GM21529 (cell line): Measurements from ENCODE around the gene NDRG4.

ENCODE experiments used
- ATAC-seq: cut with Tn5 transposase; IDR thresholded peaks from one replicate; pipeline ENCODE4 v1.9.1; 2021; ENCODE audit not compliant: unreplicated experiment

Gene NDRG4

GRCh38 chr16:58508671-58509251 is 8.8 kb downstream of the NDRG4 start:
- ATAC-seq, result no peak

GRCh38 chr16:58509256-58510096 is 9.5 kb downstream of the NDRG4 start:
- no peak for ATAC-seq

DNA sequence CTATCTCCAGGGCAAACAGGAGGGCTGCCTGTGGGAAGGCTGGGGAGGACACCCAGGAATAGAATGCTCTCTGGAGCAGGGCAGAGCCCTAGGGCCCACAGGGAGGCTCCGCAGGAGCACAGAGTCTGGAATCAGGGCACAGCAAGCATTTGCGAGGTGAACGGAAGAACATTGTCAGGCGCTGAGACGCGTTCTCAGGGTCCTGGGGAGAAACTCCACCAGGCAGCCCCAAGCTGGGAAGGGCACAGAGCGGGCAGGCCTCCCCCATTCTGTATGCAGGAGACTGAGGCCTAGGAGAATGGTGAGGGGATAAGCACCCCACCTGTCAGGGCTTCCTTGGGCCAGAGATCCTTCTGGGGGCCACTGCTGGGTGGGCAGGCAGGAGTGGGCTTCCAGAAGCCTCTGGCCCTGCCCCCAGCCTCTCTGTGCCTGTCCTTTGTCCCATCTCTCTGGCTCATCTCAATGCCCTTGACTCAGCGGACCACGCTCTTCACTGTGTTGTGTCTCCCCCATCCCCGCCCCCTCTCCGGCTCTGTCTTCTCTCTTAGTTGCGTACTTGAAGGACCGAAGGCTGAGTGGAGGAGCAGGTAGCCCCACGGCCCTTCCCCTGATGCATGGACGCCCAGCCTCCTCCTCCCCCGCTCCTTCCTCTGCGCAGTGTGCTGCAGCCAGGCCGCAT is 10.3 kb downstream of the NDRG4 start:
- ATAC-seq, result no peak

DNA sequence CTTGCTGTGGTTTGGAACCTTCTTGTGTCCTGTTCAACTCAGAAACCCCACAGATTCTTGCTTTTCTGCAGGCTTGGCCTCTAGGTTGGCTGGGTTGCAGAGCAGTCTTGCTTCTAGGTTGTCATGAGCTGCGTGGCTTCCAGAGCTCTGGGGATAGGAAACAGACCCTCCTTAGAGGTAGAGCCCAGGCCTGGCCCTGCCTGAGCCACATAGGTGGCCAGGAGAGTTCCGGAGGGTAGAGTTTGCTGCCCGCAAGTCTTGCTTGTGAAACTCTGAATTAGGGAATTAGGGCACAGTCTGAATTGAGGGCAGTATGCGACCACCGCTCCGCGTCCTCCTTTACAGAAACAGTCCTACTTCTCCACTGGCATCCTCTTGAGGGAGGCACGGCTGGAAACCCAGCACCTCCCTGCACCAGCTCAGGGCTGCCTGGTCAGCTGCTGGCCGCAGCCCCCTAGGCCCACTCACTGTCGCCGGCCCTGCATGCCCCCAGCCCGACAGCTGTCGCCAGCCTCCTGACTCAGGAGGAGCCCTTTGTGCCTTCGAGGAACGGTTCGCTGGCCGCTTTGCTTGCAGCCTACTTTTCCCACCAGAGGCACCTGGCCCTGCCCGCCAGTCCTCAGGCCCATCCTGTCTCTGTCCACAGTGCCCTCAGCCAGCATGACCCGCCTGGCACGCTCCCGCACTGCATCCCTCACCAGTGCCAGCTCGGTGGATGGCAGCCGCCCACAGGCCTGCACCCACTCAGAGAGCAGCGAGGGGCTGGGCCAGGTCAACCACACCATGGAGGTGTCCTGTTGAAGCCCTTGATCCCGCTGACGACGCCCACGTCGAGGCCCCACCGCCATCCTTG is 11.1 kb downstream of the NDRG4 start:
- ATAC-seq, result no peak

DNA sequence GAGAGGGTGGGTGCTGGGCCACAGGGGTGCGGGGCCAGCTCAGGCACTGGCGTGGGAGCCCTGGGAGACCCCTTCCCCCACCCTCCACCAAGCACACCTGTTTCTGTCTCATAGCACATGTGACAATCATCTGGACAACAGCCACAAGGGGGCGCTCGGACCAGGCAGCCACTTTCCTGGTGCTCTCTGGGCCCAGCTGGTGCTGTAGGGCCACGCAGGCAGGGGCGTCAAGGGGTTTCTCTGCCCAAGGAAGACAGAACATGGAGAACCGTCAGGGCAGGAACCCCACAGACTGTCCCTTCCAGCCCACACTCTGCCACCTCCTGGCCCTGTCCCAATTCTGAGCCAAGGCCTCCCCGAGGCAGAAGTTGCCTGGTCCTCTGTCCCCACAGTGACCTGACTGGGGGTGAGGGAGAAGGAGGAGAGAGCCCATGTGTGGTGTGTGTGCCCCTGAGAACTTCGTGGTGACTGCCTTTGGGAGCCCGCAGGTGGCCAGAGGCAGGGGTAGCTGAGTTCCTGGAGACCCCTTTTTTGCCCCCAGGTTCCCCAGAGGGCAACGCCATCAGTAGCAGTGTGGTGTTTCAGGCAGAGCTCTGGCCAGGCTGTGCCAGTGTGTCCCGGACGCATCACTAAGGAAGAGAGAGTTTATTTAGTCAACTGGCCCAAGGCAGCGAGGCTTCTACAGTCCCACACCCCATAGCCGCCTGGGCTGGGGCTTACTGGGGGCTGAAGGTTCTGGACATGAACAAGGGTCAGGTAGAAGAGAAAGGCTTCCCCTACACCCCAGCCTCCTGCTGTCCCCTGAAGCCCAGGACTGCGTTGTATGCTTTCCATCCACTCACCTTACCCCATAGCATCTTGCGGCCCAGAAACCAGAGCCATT is 12.2 kb downstream of the NDRG4 start:
- peak; percentile 30 for ATAC-seq

- no peak for ATAC-seq
Measured at GRCh38 chr16:58513874-58514273, 13.9 kb downstream of the NDRG4 start.

DNA sequence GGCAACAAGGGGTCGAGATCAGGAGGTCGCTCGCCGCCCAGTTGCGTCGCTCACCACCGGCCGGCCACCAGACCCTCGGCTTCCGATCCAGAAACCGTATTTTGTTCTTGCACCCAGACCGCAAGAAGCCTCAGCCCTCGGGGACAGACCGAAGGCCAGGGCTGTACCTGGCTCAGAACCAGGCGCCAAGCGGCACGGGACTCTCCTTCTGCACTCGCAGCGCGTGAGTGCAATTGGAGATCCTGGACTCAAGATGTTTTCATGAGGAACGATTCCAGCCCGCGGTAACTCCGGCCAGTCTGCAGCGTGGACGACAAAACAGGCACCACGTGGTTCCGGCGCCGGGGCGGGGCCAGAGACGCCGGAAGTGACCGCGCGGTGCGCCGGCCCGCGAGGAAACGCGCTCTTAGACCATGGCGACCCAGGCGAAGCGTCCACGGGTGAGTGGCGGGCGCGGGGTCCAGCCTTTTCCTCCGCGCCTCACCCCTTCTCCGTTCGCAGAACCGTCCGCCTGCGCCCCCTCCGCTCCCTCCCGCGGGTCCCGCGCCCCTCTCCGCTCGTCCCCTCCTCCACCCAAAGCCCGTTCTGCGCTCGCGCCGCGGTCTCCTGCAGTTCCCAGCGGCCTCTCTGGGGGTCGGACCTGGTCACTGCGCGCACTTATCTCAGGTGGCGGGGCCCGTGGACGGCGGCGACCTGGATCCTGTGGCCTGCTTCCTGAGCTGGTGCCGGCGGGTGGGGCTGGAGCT is 15.4 kb downstream of the NDRG4 start, which contains the start of gene SETD6:
SETD6 (plus strand) TSS at position 393 of the 746 bp plus-strand sequence; CDS start at position 414, 21 bp downstream.
- peak; percentile 72 for ATAC-seq

DNA sequence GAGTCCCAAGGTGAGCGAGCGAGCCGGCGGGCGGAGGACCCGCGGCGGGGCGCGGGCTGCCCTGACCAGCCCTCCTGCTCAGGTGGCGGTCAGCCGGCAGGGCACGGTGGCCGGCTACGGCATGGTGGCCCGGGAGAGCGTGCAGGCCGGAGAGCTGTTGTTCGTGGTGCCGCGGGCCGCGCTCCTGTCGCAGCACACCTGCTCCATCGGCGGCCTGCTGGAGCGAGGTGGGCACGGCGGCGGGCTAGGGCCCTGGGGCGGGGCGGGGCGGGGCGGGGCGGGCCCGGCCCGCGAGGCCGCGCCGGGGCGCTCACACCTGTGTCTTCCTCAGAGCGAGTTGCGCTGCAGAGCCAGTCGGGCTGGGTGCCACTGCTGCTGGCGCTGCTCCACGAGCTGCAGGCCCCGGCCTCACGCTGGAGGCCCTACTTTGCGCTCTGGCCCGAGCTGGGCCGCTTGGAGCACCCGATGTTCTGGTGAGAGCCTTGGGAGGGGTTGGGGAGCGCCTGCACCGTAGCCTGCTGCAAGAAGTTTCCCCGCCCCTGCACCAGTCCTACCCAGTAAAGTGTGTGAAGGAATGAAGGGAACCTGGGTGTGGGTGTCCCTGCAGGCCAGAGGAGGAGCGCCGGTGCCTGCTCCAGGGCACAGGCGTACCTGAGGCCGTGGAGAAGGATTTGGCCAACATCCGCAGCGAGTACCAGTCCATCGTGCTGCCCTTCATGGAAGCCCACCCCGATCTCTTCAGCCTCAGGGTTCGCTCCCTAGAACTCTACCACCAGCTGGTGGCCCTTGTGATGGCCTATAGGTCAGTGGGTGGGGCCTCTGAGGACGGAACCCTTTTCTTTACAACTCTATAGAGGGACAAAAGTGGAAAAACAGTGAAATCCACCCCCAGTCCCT is 16.2 kb downstream of the NDRG4 start:
- ATAC-seq, result peak; percentile 40

- ATAC-seq, result no peak
Measured at GRCh38 chr16:58516768-58517107, 16.8 kb downstream of the NDRG4 start.

DNA sequence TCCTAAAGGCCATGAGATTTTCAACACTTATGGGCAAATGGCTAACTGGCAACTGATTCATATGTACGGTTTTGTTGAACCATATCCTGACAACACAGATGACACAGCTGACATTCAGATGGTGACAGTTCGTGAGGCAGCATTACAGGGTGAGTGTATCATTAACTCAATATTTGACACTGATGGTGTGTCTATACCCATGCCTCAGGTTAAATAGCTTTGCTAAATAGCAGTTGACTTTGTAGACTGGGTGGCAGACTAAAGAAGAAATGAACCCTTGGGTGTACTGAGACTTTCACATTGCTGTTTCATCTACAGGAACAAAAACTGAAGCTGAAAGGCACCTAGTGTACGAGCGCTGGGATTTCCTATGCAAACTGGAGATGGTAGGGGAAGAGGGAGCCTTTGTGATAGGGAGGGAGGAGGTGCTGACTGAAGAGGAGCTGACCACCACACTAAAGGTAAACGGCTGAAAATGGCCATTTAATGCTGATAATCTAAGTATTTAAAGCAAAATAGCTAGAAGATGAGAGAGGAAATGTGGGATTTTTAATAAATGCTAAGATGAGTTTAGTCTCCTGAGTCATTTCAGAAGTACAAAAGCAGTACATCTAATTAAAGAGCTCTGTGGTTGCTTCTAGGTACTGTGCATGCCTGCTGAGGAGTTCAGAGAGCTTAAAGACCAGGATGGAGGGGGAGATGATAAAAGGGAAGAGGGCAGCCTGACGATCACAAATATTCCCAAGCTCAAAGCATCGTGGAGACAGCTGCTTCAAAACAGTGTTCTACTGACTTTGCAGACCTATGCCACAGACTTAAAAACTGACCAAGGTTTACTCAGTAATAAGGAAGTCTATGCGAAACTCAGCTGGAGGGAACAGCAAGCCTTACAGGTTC is 18.4 kb downstream of the NDRG4 start:
- ATAC-seq, result peak; percentile 39

GRCh38 chr16:58518980-58519368 is 19.0 kb downstream of the NDRG4 start:
- no peak for ATAC-seq

- no peak for ATAC-seq
Measured at GRCh38 chr16:58519707-58520106, 19.8 kb downstream of the NDRG4 start.

DNA sequence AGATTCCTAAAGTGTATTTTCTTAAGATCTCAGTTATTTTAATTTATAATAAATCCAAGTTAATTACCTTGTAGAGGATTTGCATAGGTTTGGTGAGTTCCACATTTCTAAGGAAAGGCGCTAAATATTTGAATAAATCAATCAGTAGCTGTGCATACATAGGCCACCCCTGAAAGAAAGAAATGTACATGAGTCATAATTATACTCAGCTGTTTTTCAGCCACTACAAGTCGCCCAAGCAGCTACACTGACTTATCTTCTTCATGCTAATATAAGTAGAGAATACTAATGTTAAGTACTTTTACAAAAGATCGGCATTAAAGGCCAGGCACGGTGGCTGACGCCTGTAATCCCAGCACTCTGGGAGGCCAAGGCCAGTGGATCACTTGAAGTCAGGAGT is 30.2 kb downstream of the NDRG4 start:
- ATAC-seq, result no peak

DNA sequence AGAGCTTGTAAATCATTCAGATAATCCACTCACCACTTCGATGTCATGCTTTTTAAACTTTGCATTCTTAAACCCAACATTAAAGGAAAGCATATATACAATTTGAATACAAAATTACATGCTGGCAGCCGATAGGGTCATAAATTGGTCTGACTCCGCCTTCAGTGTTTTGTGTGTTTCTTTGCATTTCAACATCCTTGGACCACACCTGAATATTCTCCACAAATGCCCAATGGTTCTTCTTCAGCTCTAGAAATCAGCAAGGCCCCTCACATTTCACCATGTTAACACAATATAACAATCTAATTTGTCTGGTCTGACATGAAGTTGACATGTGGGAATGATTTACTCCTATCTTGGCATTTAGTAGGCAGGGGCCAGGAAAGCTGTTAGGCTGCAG is 32.5 kb downstream of the NDRG4 start:
- ATAC-seq, result no peak

DNA sequence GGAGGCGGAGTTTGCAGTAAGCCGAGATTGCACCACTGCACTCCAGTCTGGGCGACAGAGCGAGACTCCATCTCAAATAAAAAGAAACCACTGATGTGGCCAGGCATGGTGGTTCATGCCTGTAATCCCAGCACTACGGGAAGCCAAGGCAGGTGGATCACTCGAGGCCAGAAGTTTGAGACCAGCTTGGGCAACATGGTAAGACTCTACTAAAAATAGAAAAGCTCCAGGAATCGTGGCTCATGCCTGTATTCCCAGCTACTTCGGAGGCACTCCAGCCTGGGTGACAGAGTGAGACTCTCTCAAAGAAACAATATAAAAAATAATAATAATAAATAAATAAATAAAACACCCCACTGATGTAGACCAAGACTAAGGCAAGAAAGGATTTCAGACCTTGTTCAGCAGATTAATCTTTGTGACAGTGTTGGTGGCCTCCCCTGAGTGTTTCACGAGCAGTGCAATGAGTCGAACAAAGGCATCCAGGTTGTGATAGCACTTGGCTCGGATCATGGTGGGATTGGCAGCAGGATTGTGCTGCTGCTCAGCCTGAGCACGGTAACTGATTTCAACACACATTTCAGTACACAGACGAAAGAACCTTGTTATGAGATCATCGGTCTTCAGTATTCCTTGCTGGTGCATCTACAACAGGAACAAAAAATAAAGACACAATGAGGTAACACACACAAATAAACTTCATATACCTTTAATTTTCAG is 34.0 kb downstream of the NDRG4 start:
- no peak for ATAC-seq

DNA sequence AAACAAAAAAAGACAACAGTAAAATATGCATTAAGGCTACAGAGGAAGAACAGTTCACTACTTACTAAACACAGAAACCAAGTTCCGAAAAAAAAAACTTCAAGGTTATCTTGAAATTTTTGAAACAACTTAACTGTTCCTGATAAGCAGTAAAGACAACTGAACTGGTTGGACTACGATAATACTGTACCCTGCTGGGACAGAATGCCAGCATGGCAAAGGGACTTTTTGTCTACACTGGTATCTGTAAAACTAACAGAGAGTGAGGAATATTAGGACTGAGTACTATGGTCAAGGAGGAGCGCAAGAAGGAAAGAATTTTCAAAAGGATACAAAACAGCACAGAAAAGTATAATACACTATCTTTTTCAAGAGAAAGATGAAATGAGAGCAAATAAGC is 35.2 kb downstream of the NDRG4 start:
- ATAC-seq, result no peak

- no peak for ATAC-seq
Measured at GRCh38 chr16:58536278-58536677, 36.3 kb downstream of the NDRG4 start.
